ENCODE data around the gene KIFAP3.

Gene KIFAP3

GRCh38 chr1:169957884-169958283, 116.6 kb downstream of the KIFAP3 start:
- Histone ChIP-seq H3K4me1 (ENCODE audit: low read depth, poor library complexity, severe bottlenecking) (no peaks in the 10 kb centered on the region), H3K36me3 (ENCODE audit: insufficient read depth) (no peaks in the 10 kb centered on the region), H3K4me3 (IDR thresholded peaks at IDR 0.05; ENCODE audit: insufficient read depth, low read depth, low read length) (no peak overlapping the region), H2AFZ (ENCODE audit: low read depth) (no peak overlapping the region), H3K27me3 (ENCODE audit: insufficient read depth, low read depth) (no peaks in the 10 kb centered on the region), H3K79me2 (ENCODE audit: insufficient read depth, low read depth) (no peaks in the 10 kb centered on the region), H3K27ac (no peak overlapping the region), H4K20me1 (ENCODE audit: insufficient read depth) (no peaks in the 10 kb centered on the region), H3K4me2 (no peak overlapping the region), H3K9ac (no peak overlapping the region)
- no peak for TF ChIP-seq CTCF (conservative IDR thresholded peaks at IDR 0.05; ENCODE audit: low read depth, low read length)

GRCh38 chr1:169951108-169951507, 123.4 kb downstream of the KIFAP3 start:
- Histone ChIP-seq H3K79me2 (ENCODE audit: insufficient read depth, low read depth) (no peaks in the 10 kb centered on the region), H3K27ac (no peak overlapping the region), H3K4me1 (ENCODE audit: low read depth, poor library complexity, severe bottlenecking) (peaks cover 3% of the 10 kb centered on the region), H3K4me2 (no peak overlapping the region), H2AFZ (ENCODE audit: low read depth) (no peak overlapping the region), H3K27me3 (ENCODE audit: insufficient read depth, low read depth) (no peaks in the 10 kb centered on the region), H3K9ac (no peak overlapping the region), H4K20me1 (ENCODE audit: insufficient read depth) (no peaks in the 10 kb centered on the region), H3K36me3 (ENCODE audit: insufficient read depth) (no peaks in the 10 kb centered on the region), H3K4me3 (IDR thresholded peaks at IDR 0.05; ENCODE audit: insufficient read depth, low read depth, low read length) (no peak overlapping the region)
- TF ChIP-seq CTCF (conservative IDR thresholded peaks at IDR 0.05; ENCODE audit: low read depth, low read length), result no peak

GRCh38 chr1:169949139-169949538, 125.4 kb downstream of the KIFAP3 start:
- Histone ChIP-seq H3K79me2 (ENCODE audit: insufficient read depth, low read depth) (no peaks in the 10 kb centered on the region), H3K4me1 (ENCODE audit: low read depth, poor library complexity, severe bottlenecking) (peaks cover 3% of the 10 kb centered on the region), H3K9ac (no peak overlapping the region), H3K36me3 (ENCODE audit: insufficient read depth) (no peaks in the 10 kb centered on the region), H4K20me1 (ENCODE audit: insufficient read depth) (no peaks in the 10 kb centered on the region), H3K27me3 (ENCODE audit: insufficient read depth, low read depth) (no peaks in the 10 kb centered on the region), H3K4me2 (no peak overlapping the region), H2AFZ (ENCODE audit: low read depth) (no peak overlapping the region), H3K4me3 (IDR thresholded peaks at IDR 0.05; ENCODE audit: insufficient read depth, low read depth, low read length) (no peak overlapping the region), H3K27ac (no peak overlapping the region)
- TF ChIP-seq CTCF (conservative IDR thresholded peaks at IDR 0.05; ENCODE audit: low read depth, low read length), result no peak

GRCh38 chr1:169946206-169946605, 128.3 kb downstream of the KIFAP3 start:
- Histone ChIP-seq H3K36me3 (ENCODE audit: insufficient read depth) (no peaks in the 10 kb centered on the region), H2AFZ (ENCODE audit: low read depth) (no peak overlapping the region), H3K4me3 (IDR thresholded peaks at IDR 0.05; ENCODE audit: insufficient read depth, low read depth, low read length) (no peak overlapping the region), H3K27me3 (ENCODE audit: insufficient read depth, low read depth) (no peaks in the 10 kb centered on the region), H3K4me1 (ENCODE audit: low read depth, poor library complexity, severe bottlenecking) (peaks cover 3% of the 10 kb centered on the region), H3K9ac (no peak overlapping the region), H4K20me1 (ENCODE audit: insufficient read depth) (no peaks in the 10 kb centered on the region), H3K27ac (no peak overlapping the region), H3K79me2 (ENCODE audit: insufficient read depth, low read depth) (no peaks in the 10 kb centered on the region), H3K4me2 (no peak overlapping the region)
- TF ChIP-seq CTCF (conservative IDR thresholded peaks at IDR 0.05; ENCODE audit: low read depth, low read length), result no peak
